ENCODE measurements around the gene AGPAT1. TPM values are rescaled to one million over a fixed set of nuclear protein-coding genes. Genes with fewer than 3 reads are reported as not detected.

AGPAT1 gene
- total and polyA plus RNA-seq, 2 experiments from 2014 or later: 39.8 to 82.1 TPM

GRCh38 chr6:32224696-32225095 lies 48.8 kb upstream of the AGPAT1 start:
- H3K4me1 Mint-ChIP-seq: peaks cover 12% of the 10 kb centered on the region
- ATAC-seq (no peak), DNase-seq (ENCODE audit: low spot score) (no peak)
- Histone ChIP-seq H3K79me2 (replicated peaks; ENCODE audit: insufficient read depth) (no peaks in the 10 kb centered on the region), H3K27me3 (ENCODE audit: insufficient read depth) (no peaks in the 10 kb centered on the region), H3K9me2 (ENCODE audit: insufficient read depth) (0 out of 2 replicates have a peak, but pooled peaks cover 3% of the 10 kb centered on the region), H4K20me1 (replicated peaks; ENCODE audit: insufficient read depth) (no peaks in the 10 kb centered on the region), H3K36me3 (ENCODE audit: insufficient read depth) (no peaks in the 10 kb centered on the region), H3F3A (replicated peaks; ENCODE audit: low read depth) (no peaks in the 10 kb centered on the region), H3K27ac (ENCODE audit: low read depth) (no peak overlapping the region), H3K4me3 (no peak overlapping the region), H3K4me1 (ENCODE audit: insufficient read depth) (no peaks in the 10 kb centered on the region), H3K4me2 (no peak overlapping the region), H2AFZ (peak overlapping the region; percentile 72)
- H3K27me3 Mint-ChIP-seq (ENCODE audit: insufficient read depth, low read depth, poor library complexity): peaks cover 7% of the 10 kb centered on the region
- H3K9me3 Mint-ChIP-seq: no peaks in the 10 kb centered on the region
- no peaks in the 10 kb centered on the region for H3K36me3 Mint-ChIP-seq (ENCODE audit: low read depth)
- H3K27ac Mint-ChIP-seq: no peak overlapping the region
- no peak overlapping the region for H3K4me3 Mint-ChIP-seq
- TF ChIP-seq EZH2phosphoT487 (IDR thresholded peaks at IDR 0.05; ENCODE audit: unreplicated experiment): no peak
- no peak for TF ChIP-seq POLR2AphosphoS5 (IDR thresholded peaks at IDR 0.05; ENCODE audit: low read depth)
- no peak for TF ChIP-seq NANOG (IDR thresholded peaks at IDR 0.05; ENCODE audit: borderline replicate concordance)
- TF ChIP-seq ETS1 (IDR thresholded peaks at IDR 0.05): no peak
- no peak for TF ChIP-seq ZNF462 (CRISPR knock-in tag; IDR thresholded peaks at IDR 0.05)
- no peak for TF ChIP-seq JUNB (IDR thresholded peaks at IDR 0.05; ENCODE audit: unreplicated experiment)
- TF ChIP-seq CREB1 (CRISPR knock-in tag; IDR thresholded peaks at IDR 0.05; ENCODE audit: low read depth): no peak
- no peak for TF ChIP-seq EZH2 (IDR thresholded peaks at IDR 0.05; ENCODE audit: low read depth, unreplicated experiment)
- TF ChIP-seq STAT1 (IDR thresholded peaks at IDR 0.05; ENCODE audit: unreplicated experiment): no peak
- no peak for TF ChIP-seq CTCF (conservative IDR thresholded peaks at IDR 0.05; ENCODE audit: low read depth in 2 of 2)

All from GM23338 (cell line).